ENCODE results near the gene CLCN5. TPM values are rescaled to one million over a fixed set of nuclear protein-coding genes. Genes with fewer than 3 reads are reported as not detected.

CLCN5 gene
- total and polyA plus RNA-seq, 2 of the 13 experiments (the other 11 are each of a cell fraction or from before 2014, with no cell fraction given), result 7.8 to 27.3 TPM

GRCh38 chrX:49930039-49930438 is 7.6 kb downstream of the CLCN5 start (continued):
- TF ChIP-seq ASH2L (IDR thresholded peaks at IDR 0.05; ENCODE audit: insufficient read length, low read depth, low read length), result no peak
- no peak for TF ChIP-seq SRF (IDR thresholded peaks at IDR 0.05; ENCODE audit: low read depth, low read length)
- TF ChIP-seq SMAD3 (CRISPR knock-in tag; IDR thresholded peaks at IDR 0.05), result no peak
- no peak for TF ChIP-seq GATA4 (IDR thresholded peaks at IDR 0.05; ENCODE audit: borderline replicate concordance, low read depth)
- no peak for TF ChIP-seq ZNF276 (CRISPR knock-in tag; IDR thresholded peaks at IDR 0.05; ENCODE audit: low read depth)
- TF ChIP-seq ARID3A (IDR thresholded peaks at IDR 0.05; ENCODE audit: low read depth, low read length), result no peak
- no peak for TF ChIP-seq ZNF253 (CRISPR knock-in tag; IDR thresholded peaks at IDR 0.05; ENCODE audit: borderline replicate concordance)
- TF ChIP-seq NFE2L1 (CRISPR knock-in tag; IDR thresholded peaks at IDR 0.05; ENCODE audit: borderline replicate concordance), result no peak

- H3K4me3 ChIP-seq (replicated peaks in 1 of 3; ENCODE audit: insufficient read depth in 1 of 3, low read depth in 2 of 3, low read length in 3 of 3), result no peak overlapping the region
- FAIRE-seq (no peak), DNase-seq (ENCODE audit: low spot score) (no peak), ATAC-seq (no peak)
- H3K27ac ChIP-seq (ENCODE audit: extremely low read length, insufficient read depth, low read length), result no peak overlapping the region
- no peaks in the 10 kb centered on the region for H3K9me3 ChIP-seq (ENCODE audit: low read length)
- no peak overlapping the region for H3K4me2 ChIP-seq (ENCODE audit: low read depth, low read length)
- H2AFZ ChIP-seq (ENCODE audit: low read length), result no peak overlapping the region
- intact Hi-C loops (cut with micrococcal nuclease; ENCODE audit: unreplicated experiment) (no loop called here), in situ Hi-C loops (cut with HindIII; ENCODE audit: extremely low pct_ligation_motif_present, low pct_unique_long_range_greater_than_20kb) (no loop called here)
- no peaks in the 10 kb centered on the region for H4K20me1 ChIP-seq (ENCODE audit: insufficient read depth, low read length)
- H3K9ac ChIP-seq (ENCODE audit: insufficient read depth, low read depth, low read length), result no peak overlapping the region
- H3K36me3 ChIP-seq (replicated peaks in 1 of 2; ENCODE audit: control insufficient read depth in 1 of 2, insufficient read depth in 2 of 2, low read length in 2 of 2), result no peaks in the 10 kb centered on the region
- TF ChIP-seq, protein P1, sequence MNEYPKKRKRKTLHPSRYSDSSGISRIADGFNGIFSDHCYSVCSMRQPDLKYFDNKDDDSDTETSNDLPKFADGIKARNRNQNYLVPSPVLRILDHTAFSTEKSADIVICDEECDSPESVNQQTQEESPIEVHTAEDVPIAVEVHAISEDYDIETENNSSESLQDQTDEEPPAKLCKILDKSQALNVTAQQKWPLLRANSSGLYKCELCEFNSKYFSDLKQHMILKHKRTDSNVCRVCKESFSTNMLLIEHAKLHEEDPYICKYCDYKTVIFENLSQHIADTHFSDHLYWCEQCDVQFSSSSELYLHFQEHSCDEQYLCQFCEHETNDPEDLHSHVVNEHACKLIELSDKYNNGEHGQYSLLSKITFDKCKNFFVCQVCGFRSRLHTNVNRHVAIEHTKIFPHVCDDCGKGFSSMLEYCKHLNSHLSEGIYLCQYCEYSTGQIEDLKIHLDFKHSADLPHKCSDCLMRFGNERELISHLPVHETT (CRISPR knock-in tag; conservative IDR thresholded peaks at IDR 0.05), result no peak
- TF ChIP-seq ZNF816 (CRISPR knock-in tag; IDR thresholded peaks at IDR 0.05; ENCODE audit: borderline replicate concordance), result no peak
- no peak for TF ChIP-seq ZBTB1 (CRISPR knock-in tag; IDR thresholded peaks at IDR 0.05; ENCODE audit: borderline replicate concordance)
- TF ChIP-seq, protein P2, sequence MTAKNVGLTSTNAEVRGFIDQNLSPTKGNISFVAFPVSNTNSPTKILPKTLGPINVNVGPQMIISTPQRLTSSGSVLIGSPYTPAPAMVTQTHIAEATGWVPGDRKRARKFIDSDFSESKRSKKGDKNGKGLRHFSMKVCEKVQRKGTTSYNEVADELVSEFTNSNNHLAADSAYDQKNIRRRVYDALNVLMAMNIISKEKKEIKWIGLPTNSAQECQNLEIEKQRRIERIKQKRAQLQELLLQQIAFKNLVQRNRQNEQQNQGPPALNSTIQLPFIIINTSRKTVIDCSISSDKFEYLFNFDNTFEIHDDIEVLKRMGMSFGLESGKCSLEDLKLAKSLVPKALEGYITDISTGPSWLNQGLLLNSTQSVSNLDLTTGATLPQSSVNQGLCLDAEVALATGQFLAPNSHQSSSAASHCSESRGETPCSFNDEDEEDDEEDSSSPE (CRISPR knock-in tag; IDR thresholded peaks at IDR 0.05), result no peak
- no peak for TF ChIP-seq ZNF749 (CRISPR knock-in tag; IDR thresholded peaks at IDR 0.05; ENCODE audit: borderline replicate concordance)
- no peak for TF ChIP-seq ZBTB20 (CRISPR knock-in tag; IDR thresholded peaks at IDR 0.05; ENCODE audit: borderline replicate concordance, low read depth)
- TF ChIP-seq SNAI1 (CRISPR knock-in tag; IDR thresholded peaks at IDR 0.05; ENCODE audit: borderline replicate concordance), result no peak
- no peak for TF ChIP-seq ZMYM3 (CRISPR knock-in tag; IDR thresholded peaks at IDR 0.05)
- TF ChIP-seq ZNF572 (CRISPR knock-in tag; IDR thresholded peaks at IDR 0.05), result no peak
- no peak for TF ChIP-seq SMC3 (IDR thresholded peaks at IDR 0.05; ENCODE audit: low read length)
- ChIA-PET POLR2A (no interaction called here), CTCF (ENCODE audit: low intra/inter-chr PET ratio, low total read pairs) (no interaction called here)
- no peaks in the 10 kb centered on the region for H3K79me2 ChIP-seq (ENCODE audit: insufficient read depth, low read length)
- H3K27me3 ChIP-seq (ENCODE audit: control insufficient read depth in 1 of 2, insufficient read depth in 2 of 2, low read length in 2 of 2), result no peaks in the 10 kb centered on the region
- 93% methylated on average over 2 of the region's 2 CpGs for WGBS (ENCODE audit: low lambda C conversion rate)
- no peaks in the 10 kb centered on the region for H3K4me1 ChIP-seq (ENCODE audit: insufficient read depth, low read length)
- BruUV-seq (replicated peaks), result no TSS peak
These were observed 10.4 kb downstream of the CLCN5 start for GRCh38 chrX:49932791-49933190.
